NK-92 (cell line): Measurements from ENCODE around the gene ARMS2.

ENCODE experiments used
- DNase-seq: peaks from one replicate; lab custom pipeline; 2025; ENCODE audit not compliant: unreplicated experiment; lab: John Stamatoyannopoulos, UW

The ARMS2 gene, protein sequence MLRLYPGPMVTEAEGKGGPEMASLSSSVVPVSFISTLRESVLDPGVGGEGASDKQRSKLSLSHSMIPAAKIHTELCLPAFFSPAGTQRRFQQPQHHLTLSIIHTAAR

DNA sequence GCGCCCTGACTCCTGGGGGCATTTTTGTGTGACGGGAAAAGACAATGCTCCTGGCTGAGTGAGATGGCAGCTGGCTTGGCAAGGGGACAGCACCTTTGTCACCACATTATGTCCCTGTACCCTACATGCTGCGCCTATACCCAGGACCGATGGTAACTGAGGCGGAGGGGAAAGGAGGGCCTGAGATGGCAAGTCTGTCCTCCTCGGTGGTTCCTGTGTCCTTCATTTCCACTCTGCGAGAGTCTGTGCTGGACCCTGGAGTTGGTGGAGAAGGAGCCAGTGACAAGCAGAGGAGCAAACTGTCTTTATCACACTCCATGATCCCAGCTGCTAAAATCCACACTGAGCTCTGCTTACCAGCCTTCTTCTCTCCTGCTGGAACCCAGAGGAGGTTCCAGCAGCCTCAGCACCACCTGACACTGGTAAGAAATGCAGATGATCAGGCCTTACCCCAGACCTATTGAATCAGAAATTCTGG, at the start of gene ARMS2:
TSS of gene ARMS2 (plus strand) at position 51 of the 478 bp plus-strand sequence. CDS start at position 126, 75 bp downstream.
- DNase-seq, result no peak

DNA sequence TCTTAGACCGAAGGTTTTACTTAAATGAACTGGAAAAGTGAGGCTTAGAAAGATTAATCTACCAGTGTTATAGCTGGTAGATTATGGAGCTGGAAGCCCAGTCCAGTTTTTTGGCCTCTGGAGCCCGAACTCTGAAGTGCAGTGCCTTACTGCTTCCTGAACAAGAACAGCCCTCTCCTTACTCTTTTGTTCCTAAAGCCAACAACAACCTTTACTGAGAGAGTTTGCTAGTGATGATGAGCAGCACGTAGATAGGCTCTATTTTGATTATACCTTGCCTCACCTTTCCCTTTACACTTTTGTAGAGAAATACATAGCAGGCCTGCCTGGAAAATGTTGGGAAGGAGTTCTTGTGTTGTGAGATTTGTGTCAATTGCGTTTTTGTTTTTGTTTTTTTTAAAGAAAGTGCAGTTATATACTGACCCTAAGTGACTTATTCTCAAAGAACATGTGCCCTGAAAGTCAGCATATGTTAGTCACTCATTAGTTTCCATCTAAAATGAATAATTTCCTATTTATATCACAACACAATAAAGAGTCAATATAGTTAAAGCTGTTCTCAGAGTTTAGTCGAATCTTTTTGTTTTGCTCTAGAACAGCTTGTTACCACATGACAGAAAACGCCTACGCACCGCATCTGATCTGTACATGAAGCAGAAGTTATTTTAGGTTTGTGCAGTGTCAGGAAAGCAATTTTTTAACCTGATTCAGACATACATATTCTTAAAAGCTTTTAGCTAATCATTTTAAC, 46.9 kb upstream of the ARMS2 start:
- DNase-seq, result no peak

- no peak for DNase-seq
Measured at GRCh38 chr10:122413327-122413726, 41.1 kb upstream of the ARMS2 start.

GRCh38 chr10:122417667-122418066, 36.8 kb upstream of the ARMS2 start:
- no peak for DNase-seq

- DNase-seq, result no peak
Measured at GRCh38 chr10:122419016-122419415, 35.4 kb upstream of the ARMS2 start.

DNA sequence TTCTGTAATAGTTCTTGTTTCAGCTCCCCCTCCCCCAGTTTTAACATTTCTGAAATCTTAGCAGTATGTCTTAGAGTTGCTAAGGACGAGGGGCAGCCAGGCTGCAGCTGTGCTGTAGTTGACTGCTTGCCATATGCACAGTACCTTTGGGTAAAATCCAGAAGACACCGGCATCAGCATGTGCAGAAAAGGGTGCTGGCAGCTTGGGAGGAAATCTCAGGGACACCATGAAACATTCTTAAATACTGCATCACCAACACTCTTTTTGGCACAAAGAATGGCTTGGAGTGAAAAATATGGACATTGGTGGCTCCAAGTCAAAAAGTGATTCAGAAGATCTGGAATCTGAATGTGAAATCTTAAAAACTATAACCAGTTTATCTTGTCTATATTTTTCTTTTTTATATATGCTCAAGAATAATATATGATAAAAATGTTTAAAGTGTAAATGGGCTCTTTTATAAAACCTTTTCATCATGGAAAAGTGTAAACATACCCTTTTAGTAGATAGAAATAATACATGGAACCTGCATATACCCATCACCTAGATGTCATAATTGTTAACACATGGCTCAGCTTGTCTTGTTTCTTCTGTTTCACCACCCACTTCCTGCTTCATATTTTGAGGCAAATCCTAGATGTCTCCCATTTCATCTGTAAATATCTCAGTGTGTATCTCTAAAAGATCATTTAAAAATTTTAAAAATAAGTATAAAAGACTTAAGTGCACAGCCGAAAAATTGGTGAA, 34.4 kb upstream of the ARMS2 start:
- DNase-seq, result no peak

DNA sequence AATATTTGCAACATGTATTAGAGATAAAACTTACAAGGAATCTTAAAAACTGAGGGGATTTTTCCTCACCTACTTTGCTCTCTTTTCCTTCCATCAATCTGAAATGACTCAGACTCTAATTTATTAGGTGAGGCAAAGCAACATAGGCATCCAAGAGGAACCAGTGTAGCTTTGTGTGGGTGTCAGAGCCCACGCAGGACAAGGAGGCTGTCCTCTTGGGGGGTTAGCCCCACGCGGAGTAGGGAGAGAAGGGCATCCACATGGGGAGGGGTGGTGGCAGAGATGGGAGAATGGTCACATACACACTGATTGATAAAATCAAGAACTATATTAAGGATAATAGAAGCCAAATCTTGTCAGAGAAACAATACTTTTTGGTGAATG, 33.8 kb upstream of the ARMS2 start:
- DNase-seq, result no peak

DNA sequence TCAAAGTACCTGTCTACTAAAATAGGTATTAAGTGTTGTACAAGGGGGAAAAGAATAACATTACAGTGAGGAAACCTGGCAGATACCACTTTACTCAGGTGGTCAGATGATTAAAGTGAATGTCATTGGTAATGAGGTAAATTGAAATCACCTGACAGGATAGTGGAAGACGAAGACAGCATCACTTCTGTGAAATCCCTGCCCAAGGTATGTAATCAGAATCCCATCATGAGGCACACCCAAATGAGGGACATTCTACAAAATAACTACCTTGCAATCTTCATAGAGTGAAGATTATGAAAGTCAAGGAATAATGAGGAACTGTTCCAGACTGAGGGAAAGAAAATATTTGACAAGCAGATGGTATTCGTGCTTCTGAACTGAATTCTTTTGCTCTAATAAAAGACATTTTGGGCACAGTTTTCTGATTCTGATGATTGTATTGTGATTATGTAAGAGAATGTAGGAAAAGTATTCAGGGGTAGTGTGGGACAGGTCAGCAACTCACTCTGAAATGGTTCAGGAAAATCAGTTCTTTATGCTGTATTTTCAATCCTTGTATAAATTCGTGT, 33.3 kb upstream of the ARMS2 start:
- DNase-seq, result no peak

GRCh38 chr10:122421742-122422141, 32.7 kb upstream of the ARMS2 start:
- DNase-seq, result no peak

DNA sequence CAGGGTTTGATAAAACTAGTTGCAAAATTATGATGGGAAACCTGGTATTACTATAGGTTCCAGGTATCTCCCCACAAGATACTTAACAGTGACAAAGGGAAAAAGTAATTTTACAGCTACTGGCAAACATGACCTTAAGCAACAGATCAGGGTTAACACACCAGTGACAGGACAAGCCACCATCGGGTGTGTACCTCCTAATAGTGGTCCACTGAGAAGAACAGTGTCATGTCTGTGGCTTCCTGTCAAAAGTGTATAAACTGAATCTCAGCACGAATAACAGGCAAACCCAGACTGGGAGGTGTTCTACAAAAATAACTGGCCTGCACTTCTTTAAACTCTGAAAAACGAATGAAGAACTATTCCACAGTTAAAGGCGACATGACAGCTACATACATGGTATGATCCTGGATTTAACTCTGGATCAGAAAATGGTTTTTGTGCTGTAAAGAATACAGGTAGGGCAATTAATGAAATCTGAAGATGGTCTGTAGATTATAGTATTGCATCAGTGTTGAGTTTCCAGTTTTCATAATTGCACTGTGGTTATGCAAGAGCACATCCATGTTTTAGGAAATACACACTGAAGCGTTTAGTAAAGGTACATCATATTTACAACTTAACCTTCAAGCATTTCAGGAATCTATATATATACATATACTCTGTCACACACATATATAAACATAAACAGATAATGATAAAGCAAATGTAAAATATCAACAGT, 32.0 kb upstream of the ARMS2 start:
- no peak for DNase-seq

- DNase-seq, result no peak
Measured at GRCh38 chr10:122424059-122424458, 30.4 kb upstream of the ARMS2 start.

DNA sequence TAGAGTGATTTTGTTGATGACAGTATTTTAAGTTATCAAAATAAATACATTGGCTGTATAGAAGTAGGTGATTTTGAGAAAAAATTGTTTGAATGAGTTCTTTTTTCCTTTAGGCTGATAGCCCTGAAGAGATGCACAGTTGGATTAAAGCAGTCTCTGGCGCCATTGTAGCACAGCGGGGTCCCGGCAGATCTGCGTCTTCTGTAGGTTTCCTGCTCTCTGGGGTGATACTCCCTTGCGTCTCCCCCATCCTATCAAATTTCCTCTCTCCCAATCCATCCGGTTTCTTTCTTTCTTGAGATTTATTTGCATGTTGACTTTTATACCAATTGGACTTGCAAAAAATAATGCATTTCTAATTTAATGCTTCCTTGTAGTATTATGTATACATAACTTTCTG, 27.6 kb upstream of the ARMS2 start:
- no peak for DNase-seq

- DNase-seq, result no peak
Measured at GRCh38 chr10:122427280-122427679, 27.2 kb upstream of the ARMS2 start.

DNA sequence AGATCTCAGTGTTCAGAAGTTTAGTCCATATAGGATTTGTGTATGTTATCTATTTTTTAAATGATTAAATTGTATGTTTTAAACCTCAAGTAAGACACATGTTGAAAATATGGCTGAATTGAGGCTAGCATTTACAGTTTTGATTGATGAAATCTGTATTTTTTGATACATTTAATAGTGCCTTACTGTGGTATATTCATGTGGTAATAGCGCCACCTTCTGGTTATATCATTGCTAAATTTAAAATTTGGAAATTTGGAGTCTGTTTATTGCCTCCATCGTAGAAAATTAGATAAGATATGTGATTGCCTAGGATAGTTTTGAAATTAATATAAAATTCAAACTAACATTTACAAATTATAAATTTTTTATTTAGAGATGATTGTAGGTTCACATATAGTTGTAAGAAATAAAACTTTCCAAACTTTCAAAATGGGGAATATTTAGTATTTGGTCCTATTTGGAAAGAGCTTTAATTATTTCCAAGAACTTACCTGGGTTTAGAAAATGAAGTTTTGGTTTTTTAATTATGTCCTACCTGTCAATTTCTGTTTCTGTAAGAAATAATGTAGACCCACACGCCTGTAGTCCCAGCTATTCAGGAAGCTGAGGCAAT, 19.1 kb upstream of the ARMS2 start:
- no peak for DNase-seq

DNA sequence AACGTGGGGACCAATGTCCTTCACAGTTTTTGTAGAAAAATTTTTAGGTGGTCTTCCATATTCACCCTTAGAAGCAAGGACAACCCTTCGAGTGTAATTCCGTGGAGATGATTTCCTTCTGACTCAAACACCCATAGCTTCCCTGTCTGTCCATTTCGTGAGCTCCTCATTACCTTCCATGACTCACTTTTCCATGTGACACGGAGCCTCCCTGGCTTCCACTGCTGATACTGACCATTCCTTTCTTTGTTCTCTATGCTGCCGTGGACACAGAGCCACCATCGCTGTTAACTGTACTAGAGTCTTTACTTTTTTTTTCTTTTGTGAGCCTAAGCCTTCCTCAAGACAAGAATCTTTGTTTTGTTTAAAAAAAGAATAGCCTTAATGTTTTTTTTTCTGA, 12.5 kb upstream of the ARMS2 start:
- DNase-seq, result no peak

- no peak for DNase-seq
Measured at GRCh38 chr10:122445469-122445868, 9.0 kb upstream of the ARMS2 start.

GRCh38 chr10:122445904-122446303, 8.5 kb upstream of the ARMS2 start:
- DNase-seq, result no peak

DNA sequence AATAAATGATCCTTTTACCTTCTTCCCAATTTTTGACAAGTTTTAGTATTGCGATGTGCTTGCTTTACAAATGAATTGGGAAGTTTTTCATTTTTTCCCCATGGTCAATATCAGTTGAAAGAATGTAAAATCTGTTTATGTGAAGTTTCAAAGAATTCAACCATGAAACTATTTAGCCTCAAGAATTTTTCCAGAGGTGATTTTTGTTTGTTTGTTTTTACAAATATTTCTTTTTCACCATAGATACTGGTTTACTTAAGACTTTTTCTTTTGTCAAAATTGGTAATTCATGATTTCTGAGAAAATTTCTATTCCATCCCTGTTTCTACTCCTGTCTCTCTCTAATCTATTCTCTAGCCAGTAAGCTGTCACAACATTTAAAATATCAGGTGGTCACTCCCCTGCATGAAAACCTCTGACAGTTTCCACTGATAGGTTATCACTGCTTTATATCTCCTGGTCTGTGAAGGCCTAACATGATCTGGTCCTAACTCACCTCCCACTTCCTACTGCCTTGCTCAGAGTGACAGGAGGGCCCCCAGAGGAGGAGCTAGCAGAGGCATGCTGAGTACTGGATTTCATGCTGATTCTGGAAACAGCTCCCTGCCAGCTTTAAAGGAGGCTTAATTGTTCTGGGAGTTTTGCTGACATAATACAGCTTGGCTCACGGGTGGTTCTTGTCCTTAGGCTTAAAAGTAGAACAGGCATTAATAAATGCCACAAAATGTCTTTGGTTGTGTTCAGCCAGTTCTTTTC, 7.6 kb upstream of the ARMS2 start:
- DNase-seq, result no peak

- DNase-seq, result no peak
Measured at GRCh38 chr10:122448600-122448999, 5.9 kb upstream of the ARMS2 start.

GRCh38 chr10:122449153-122449552, 5.3 kb upstream of the ARMS2 start:
- no peak for DNase-seq
